Caco-2 (cell line): ENCODE data around the gene SPATS2L. TPM values are rescaled to one million over a fixed set of nuclear protein-coding genes. Genes with fewer than 3 reads are reported as not detected.
A peak's percentile ranks its signal among the peaks of the same experiment; 100 is the strongest.

Experiments
- BruUV-seq: library from RNA; stranded (reverse); fragments of 400-500 nt; replicated peaks from 2 replicates; lab custom pipeline; 2021; lab: Mats Ljungman, UMichigan
- CTCF ChIA-PET: fragments of 300-600 bp; sonication (Branson Sonifier 250); formaldehyde crosslinking; loops from one replicate; lab custom pipeline; 2022; ENCODE audit warnings: antibody characterized with exemption; lab: Charles Lee
- POLR2A ChIA-PET: fragments of 300-600 bp; sonication (Branson Sonifier 250); formaldehyde crosslinking; loops from one replicate; lab custom pipeline; 2022; ENCODE audit warnings: antibody characterized with exemption; lab: Charles Lee
- DNase-seq, 2 experiments: peaks; one replicate each; pipeline versions ENCODE4 v3.0.0 to v3.0.0-alpha.2; 2020 to 2022
- H3K27me3 ChIP-seq: replicated peaks from 2 replicates; pipeline ENCODE4 v1.6.0; 2011; ENCODE audit warnings: low read length; ENCODE audit not compliant: control insufficient read depth, insufficient read depth
- H3K36me3 ChIP-seq: 2 replicates; pipeline ENCODE4 v1.5.1; 2011; ENCODE audit warnings: low read length; ENCODE audit not compliant: control insufficient read depth, insufficient read depth
- H3K4me1 ChIP-seq: fragments of 250-450 bp; sonication (Bioruptor Pico); 2 replicates; pipeline ENCODE4 v1.5.1; 2020; ENCODE audit warnings: mild to moderate bottlenecking
- H3K4me3 ChIP-seq: 2 replicates; pipeline ENCODE4 v1.5.1; 2011; ENCODE audit warnings: low read depth, mild to moderate bottlenecking, control low read depth, low read length
- H3K9me3 ChIP-seq: fragments of 250-450 bp; sonication (Bioruptor Pico); 2 replicates; pipeline ENCODE4 v1.5.1; 2020; ENCODE audit warnings: mild to moderate bottlenecking, moderate library complexity
- H3K27ac Mint-ChIP-seq: one replicate; pipeline ENCODE4 v1.8.0; 2022; ENCODE audit warnings: mixed read lengths; ENCODE audit not compliant: unreplicated experiment
- H3K27me3 Mint-ChIP-seq: one replicate; pipeline ENCODE4 v1.8.0; 2022; ENCODE audit warnings: mixed read lengths; ENCODE audit not compliant: insufficient read depth, unreplicated experiment
- H3K36me3 Mint-ChIP-seq: one replicate; pipeline ENCODE4 v1.8.0; 2022; ENCODE audit warnings: mild to moderate bottlenecking, mixed read lengths; ENCODE audit not compliant: insufficient read depth, unreplicated experiment
- H3K4me1 Mint-ChIP-seq: one replicate; pipeline ENCODE4 v1.8.0; 2022; ENCODE audit warnings: low read depth, mixed read lengths; ENCODE audit not compliant: unreplicated experiment
- H3K4me3 Mint-ChIP-seq: one replicate; pipeline ENCODE4 v1.8.0; 2022; ENCODE audit warnings: mild to moderate bottlenecking, moderate library complexity, mixed read lengths; ENCODE audit not compliant: unreplicated experiment
- H3K9me3 Mint-ChIP-seq: one replicate; pipeline ENCODE4 v1.8.0; 2022; ENCODE audit warnings: mixed read lengths; ENCODE audit not compliant: unreplicated experiment
- CTCF ChIP-seq, 2 experiments: fragments of 200-600 bp in 1 of 2; IDR thresholded peaks; 1 replicate in 1 of 2; 2 replicates in 1 of 2; pipeline versions ENCODE4 v1.5.1 to v1.8.0; 2011 to 2022; ENCODE audit warnings: antibody characterized with exemption in 1 of 2, control low read depth in 1 of 2, inconsistent platforms in 1 of 2, low read depth in 1 of 2, low read length in 1 of 2, mild to moderate bottlenecking in 1 of 2, moderate library complexity in 1 of 2; ENCODE audit not compliant: insufficient read depth in 1 of 2, severe bottlenecking in 1 of 2, unreplicated experiment in 1 of 2
- intact Hi-C: fragments of 100-400 bp; cut with micrococcal nuclease; formaldehyde crosslinking; loops from one replicate; pipeline ENCODE4 v1.10.0; 2022; ENCODE audit not compliant: unreplicated experiment
- total RNA-seq: library from RNA; stranded (reverse); gene quantifications from 2 replicates; pipeline ENCODE4 v1.2.3, GENCODE V29; 2022

The SPATS2L gene
- total RNA-seq, 1 experiment from 2014 or later: 196 TPM

- DNase-seq: peak in 1 of 2 experiments; percentile 57
- Mint-ChIP-seq H3K27me3 (no peaks in the 10 kb centered on the region), H3K9me3 (no peaks in the 10 kb centered on the region), H3K27ac (peak overlapping the region; percentile 90), H3K4me3 (peak overlapping the region; percentile 65), H3K36me3 (peaks cover 70% of the 10 kb centered on the region), H3K4me1 (peaks cover 74% of the 10 kb centered on the region)
- POLR2A ChIA-PET: interaction anchor here (1.8 kb wide), 1 partner anchor 71 kb away, joined by 11 read pairs; the partner anchor contains the start of gene SPATS2L
- no TSS peak for BruUV-seq
- H3K36me3 ChIP-seq: 0 out of 2 replicates have a peak, but pooled peaks cover 2% of the 10 kb centered on the region
- no peaks in the 10 kb centered on the region for H3K27me3 ChIP-seq
- H3K4me1 ChIP-seq: peaks cover 91% of the 10 kb centered on the region
- CTCF ChIA-PET: no interaction called here
- H3K9me3 ChIP-seq: no peaks in the 10 kb centered on the region
- TF ChIP-seq CTCF (IDR thresholded peaks at IDR 0.05; ENCODE audit: insufficient read depth in 1 of 2, low read depth in 1 of 2, low read length in 1 of 2, severe bottlenecking in 1 of 2, unreplicated experiment in 1 of 2): no peak
- no peak overlapping the region for H3K4me3 ChIP-seq
- intact Hi-C loops: loop anchor here (1.0 kb wide), 4 partner anchors 24 to 155 kb away; no protein-coding TSS in a partner anchor
These were observed 70.2 kb downstream of the SPATS2L start for GRCh38 chr2:200376513-200377354.

- ChIA-PET POLR2A (interaction anchor here (1.0 to 1.8 kb wide), 2 partner anchors 28 to 71 kb away, joined by 5 to 11 read pairs; partner anchors contain the start of gene SPATS2L), CTCF (interaction anchor here (1.0 kb wide), 1 partner anchor 392 kb away, joined by 4 read pairs; no protein-coding TSS in a partner anchor)
- TF ChIP-seq CTCF (IDR thresholded peaks at IDR 0.05; ENCODE audit: insufficient read depth in 1 of 2, low read depth in 1 of 2, low read length in 1 of 2, severe bottlenecking in 1 of 2, unreplicated experiment in 1 of 2): no peak
- intact Hi-C loops: loop anchor here (1.0 kb wide), 5 partner anchors 10 to 156 kb away; no protein-coding TSS in a partner anchor
- H3K36me3 Mint-ChIP-seq: peaks cover 68% of the 10 kb centered on the region
- H3K4me3 Mint-ChIP-seq: peak overlapping the region; percentile 65
- DNase-seq: peak; percentile 82 to 91
- Histone ChIP-seq H3K27me3 (no peaks in the 10 kb centered on the region), H3K4me1 (peaks cover 82% of the 10 kb centered on the region), H3K36me3 (0 out of 2 replicates have a peak, but pooled peaks cover 2% of the 10 kb centered on the region), H3K9me3 (no peaks in the 10 kb centered on the region), H3K4me3 (peak overlapping the region; percentile 8)
- no peaks in the 10 kb centered on the region for H3K27me3 Mint-ChIP-seq
- H3K4me1 Mint-ChIP-seq: peaks cover 75% of the 10 kb centered on the region
- peak overlapping the region; percentile 90 for H3K27ac Mint-ChIP-seq
- H3K9me3 Mint-ChIP-seq: no peaks in the 10 kb centered on the region
- TSS peak; percentile 57 for BruUV-seq
These were observed 71.2 kb downstream of the SPATS2L start for GRCh38 chr2:200377355-200378336.
